ENCODE data around the gene FOXP1.

- TF ChIP-seq SP1 (IDR thresholded peaks at IDR 0.05) (no peak), ARNT (IDR thresholded peaks at IDR 0.05) (no peak), FOXA1 (IDR thresholded peaks at IDR 0.05) (no peak), BHLHE40 (IDR thresholded peaks at IDR 0.05; ENCODE audit: borderline replicate concordance) (no peak), ZNF384 (IDR thresholded peaks at IDR 0.05) (no peak)
Observed at GRCh38 chr3:71029770-71030169, 553.8 kb downstream of the FOXP1 start.

Measured in HEK293T (cell line).